ENCODE measurements around the gene DNAAF1.

Gene DNAAF1

GRCh38 chr16:84161037-84161436, 15.9 kb downstream of the DNAAF1 start:
- no peak for DNase-seq (ENCODE audit: low spot score)

- no peak for DNase-seq (ENCODE audit: low spot score)
Measured at GRCh38 chr16:84161801-84162200, 16.7 kb downstream of the DNAAF1 start.

- DNase-seq (ENCODE audit: low spot score) = no peak
Measured at GRCh38 chr16:84165746-84166145, 20.6 kb downstream of the DNAAF1 start.

- DNase-seq (ENCODE audit: low spot score) = no peak
Measured at GRCh38 chr16:84166796-84167695, 21.9 kb downstream of the DNAAF1 start.

- no peak for DNase-seq (ENCODE audit: low spot score)
Measured at GRCh38 chr16:84169765-84170310, 24.7 kb downstream of the DNAAF1 start.

- no peak for DNase-seq (ENCODE audit: low spot score)
Measured at GRCh38 chr16:84174396-84174795, 29.3 kb downstream of the DNAAF1 start.

GRCh38 chr16:84175350-84176081, 30.4 kb downstream of the DNAAF1 start:
- DNase-seq (ENCODE audit: low spot score) = peak; percentile 81

- no peak for DNase-seq (ENCODE audit: low spot score)
Measured at GRCh38 chr16:84176192-84177053, 31.3 kb downstream of the DNAAF1 start.

GRCh38 chr16:84177741-84178073, 32.6 kb downstream of the DNAAF1 start:
- no peak for DNase-seq (ENCODE audit: low spot score)

GRCh38 chr16:84178146-84178765, 33.1 kb downstream of the DNAAF1 start:
- no peak for DNase-seq (ENCODE audit: low spot score)

- no peak for DNase-seq (ENCODE audit: low spot score)
Measured at GRCh38 chr16:84178892-84179611, 33.9 kb downstream of the DNAAF1 start.

GRCh38 chr16:84179612-84180320, 34.7 kb downstream of the DNAAF1 start:
- DNase-seq (ENCODE audit: low spot score) = no peak

- no peak for DNase-seq (ENCODE audit: low spot score)
Measured at GRCh38 chr16:84180519-84181140, 35.5 kb downstream of the DNAAF1 start.

- DNase-seq (ENCODE audit: low spot score) = no peak
Measured at GRCh38 chr16:84181144-84181915, 36.2 kb downstream of the DNAAF1 start.

GRCh38 chr16:84182104-84182503, 37.0 kb downstream of the DNAAF1 start:
- no peak for DNase-seq (ENCODE audit: low spot score)

- no peak for DNase-seq (ENCODE audit: low spot score)
Measured at GRCh38 chr16:84182680-84183571, 37.8 kb downstream of the DNAAF1 start.

GRCh38 chr16:84183572-84183875, 38.4 kb downstream of the DNAAF1 start:
- no peak for DNase-seq (ENCODE audit: low spot score)

- DNase-seq (ENCODE audit: low spot score) = no peak
Measured at GRCh38 chr16:84183911-84184591, 38.9 kb downstream of the DNAAF1 start.

All from HuH-7.5 (cell line).